Left renal pelvis (tissue), 4 donors: Measurements from ENCODE around the gene PDGFD. TPM values are rescaled to one million over a fixed set of nuclear protein-coding genes. Genes with fewer than 3 reads are reported as not detected.
A peak's percentile ranks its signal among the peaks of the same experiment; 100 is the strongest.

ENCODE experiments used
- DNase-seq, 4 donors: peaks; one replicate each; pipeline ENCODE4 v3.0.0-alpha.2; 2013; ENCODE audit warnings: low read depth in 4 of 4, low spot score in 3 of 4
- polyA plus RNA-seq, 4 donors: library from polyadenylated mRNA; unstranded; fragments of 120-200 nt; gene quantifications; one replicate each; pipeline ENCODE4 v1.2.1, GENCODE V29; 2013; ENCODE audit not compliant: insufficient read length in 4 of 4

Gene PDGFD
- polyA plus RNA-seq, 4 donors = 20.7 to 84.9 (median 36.6) TPM

GRCh38 chr11:103964390-103964789 lies 199.6 kb downstream of the PDGFD start:
- no peak for DNase-seq

GRCh38 chr11:103963648-103964047 lies 200.3 kb downstream of the PDGFD start:
- DNase-seq = no peak

- no peak for DNase-seq
Measured at GRCh38 chr11:103961010-103961409, 202.9 kb downstream of the PDGFD start.

DNA sequence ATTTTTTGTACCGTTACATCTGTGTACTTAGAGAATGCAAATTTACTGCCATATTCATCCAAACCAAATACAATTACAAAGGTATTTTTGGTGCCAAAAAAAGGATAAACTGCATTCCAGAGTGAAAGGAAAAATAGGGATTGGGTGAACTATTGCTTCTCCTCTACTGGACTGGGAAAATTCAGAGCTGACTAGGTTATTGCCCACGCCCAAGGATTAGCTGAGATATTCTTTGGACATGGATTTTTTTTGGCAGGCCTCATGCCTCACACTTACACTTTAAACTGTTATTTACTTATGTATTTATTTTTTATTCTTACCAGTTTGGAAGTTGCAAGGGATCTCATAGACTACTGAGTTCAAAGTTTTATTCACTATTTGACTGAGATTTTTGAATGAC lies 203.8 kb downstream of the PDGFD start:
- DNase-seq = no peak

DNA sequence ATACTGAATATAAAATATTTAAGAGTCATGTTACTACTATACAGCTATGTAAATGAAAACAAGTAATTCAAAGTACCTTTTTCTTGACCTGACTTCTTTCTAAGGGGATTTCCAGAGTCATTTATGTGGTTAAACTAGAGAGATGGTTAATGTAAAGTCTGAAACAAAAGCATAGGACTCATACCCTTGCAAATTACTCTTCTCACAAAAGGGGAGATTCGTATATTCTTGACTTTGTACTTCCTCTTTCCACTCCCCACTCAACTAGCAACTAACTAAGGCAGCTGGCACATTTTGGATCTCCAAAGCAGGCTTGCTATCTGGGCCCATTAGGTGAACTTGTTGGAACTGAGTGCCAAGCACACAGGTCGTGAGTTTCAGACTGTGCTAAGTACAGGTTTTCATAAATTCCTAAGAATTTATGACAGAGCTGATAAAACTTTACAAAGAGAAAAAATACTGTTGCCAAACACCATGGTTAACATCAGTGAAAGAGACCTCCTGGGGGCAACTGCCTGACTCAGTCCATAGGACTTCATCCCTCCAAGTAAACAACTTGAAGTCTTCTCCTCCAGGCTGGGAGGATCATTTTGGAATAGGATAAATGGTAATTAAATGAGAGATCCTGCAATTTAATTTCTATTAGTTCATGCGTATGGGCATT lies 204.5 kb downstream of the PDGFD start:
- DNase-seq = no peak

GRCh38 chr11:103958475-103959215 lies 205.3 kb downstream of the PDGFD start:
- no peak for DNase-seq

DNA sequence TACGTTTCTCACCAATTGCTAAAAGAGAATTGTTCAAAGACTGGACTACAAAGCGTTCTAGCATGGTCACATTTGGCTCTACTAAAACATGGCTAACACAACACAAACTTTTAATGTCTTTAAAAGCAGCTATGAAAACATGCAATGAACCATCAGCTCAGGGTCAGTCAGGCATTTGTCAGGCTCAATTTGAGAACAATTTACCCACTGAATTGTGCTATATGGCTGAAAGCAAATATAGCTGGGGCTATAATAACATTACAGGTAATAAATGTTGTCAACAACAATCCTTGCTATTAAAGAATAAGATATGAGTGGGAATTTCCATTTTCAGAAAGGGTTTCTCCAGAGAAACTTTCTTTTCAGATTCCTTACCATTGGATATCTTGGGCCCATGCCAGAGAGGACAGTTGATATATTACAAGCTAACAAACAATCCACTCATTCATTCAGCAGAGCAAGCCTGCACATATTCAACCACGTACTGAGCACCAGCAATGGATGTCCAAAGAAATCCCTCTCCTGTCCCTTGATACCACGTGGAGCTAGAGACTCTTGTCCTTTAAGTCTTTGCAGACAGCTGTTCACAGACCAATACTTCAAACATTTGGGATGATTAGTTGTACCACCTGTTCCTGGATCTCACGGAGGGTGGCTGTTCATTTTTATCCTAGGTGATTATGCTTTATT lies 210.0 kb downstream of the PDGFD start:
- DNase-seq = peak in 1 of 4 donors; percentile 15

DNA sequence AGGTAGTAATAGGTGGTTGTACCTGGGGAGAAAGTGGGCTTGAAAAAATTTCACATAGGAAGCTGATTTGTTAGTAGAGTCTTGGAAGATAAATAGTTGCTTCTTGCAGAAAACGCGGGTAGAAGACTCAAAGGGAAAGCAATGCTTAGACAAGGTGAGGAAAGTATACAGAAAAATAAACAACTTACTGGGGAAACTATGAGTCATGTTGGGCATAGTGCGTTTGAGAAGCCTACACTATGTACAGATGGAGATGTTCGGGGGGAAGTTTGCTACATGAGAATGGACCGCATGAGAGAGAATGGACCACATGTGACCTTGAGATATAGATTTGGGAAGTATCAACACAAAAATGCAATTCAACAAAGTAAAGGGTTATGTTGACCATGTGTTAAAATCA lies 214.2 kb downstream of the PDGFD start:
- DNase-seq = no peak

DNA sequence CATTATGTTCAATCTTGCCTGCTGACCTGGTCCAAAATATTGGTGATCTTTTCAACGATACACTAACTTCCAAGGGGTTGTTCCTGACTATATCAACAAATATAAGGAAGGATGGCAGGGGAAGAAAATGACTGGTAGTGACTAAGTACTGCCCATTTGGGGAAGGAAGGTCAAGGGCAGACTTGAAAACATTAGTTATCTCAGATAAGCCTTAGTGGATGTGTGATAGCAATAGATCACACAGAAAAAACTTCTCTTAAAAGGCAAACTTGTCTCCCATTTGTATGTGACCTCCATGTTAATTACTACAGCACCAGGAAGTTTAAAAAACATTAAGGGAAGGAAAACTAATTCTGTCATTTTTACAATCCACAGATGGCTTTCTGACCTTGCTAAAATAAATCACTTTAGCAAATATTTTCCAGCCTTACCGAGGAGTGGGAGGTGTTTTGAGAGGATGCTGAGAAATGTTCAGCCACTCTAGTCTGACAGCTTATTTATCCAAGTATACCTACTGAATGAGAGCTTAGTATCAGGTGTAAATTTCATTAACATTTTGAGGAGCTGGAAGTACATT lies 215.7 kb downstream of the PDGFD start:
- DNase-seq = peak in 2 of 4 donors; percentile 24 to 35

- no peak for DNase-seq
Measured at GRCh38 chr11:103947546-103947919, 216.4 kb downstream of the PDGFD start.

GRCh38 chr11:103946793-103947545 lies 217.0 kb downstream of the PDGFD start:
- DNase-seq = no peak

DNA sequence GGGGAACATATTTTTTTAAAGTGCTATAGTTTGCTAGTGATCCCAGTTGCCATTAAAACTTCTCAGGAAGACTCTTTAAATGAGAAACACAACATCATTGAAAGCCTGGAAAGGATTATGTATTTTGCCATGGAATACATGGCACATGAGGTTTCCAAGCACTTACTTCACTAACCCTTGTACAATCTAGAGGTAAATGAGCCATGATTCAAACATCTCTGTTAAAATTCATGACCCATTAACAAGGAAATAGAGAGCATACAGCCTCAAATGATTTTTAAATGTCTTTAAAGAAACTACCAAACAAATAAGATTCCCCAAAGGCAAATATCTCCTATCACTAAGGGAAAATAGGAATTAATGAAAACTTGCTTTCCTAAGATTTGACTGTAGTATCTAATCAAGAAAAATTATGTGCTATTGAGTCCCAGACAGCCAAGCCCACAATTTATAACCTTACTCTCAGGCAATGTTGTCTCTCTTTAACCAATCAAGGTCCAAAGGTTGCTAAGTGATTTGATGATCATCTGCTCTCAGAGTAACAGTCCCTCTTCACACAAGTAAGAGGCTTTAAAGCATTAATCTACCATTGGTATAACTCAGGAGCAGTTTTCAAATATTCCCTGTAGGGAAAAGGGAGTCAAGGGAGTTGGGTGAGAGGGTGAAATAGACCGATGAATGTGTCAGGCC lies 219.6 kb downstream of the PDGFD start:
- no peak for DNase-seq

GRCh38 chr11:103942646-103943045 lies 221.3 kb downstream of the PDGFD start:
- no peak for DNase-seq

DNA sequence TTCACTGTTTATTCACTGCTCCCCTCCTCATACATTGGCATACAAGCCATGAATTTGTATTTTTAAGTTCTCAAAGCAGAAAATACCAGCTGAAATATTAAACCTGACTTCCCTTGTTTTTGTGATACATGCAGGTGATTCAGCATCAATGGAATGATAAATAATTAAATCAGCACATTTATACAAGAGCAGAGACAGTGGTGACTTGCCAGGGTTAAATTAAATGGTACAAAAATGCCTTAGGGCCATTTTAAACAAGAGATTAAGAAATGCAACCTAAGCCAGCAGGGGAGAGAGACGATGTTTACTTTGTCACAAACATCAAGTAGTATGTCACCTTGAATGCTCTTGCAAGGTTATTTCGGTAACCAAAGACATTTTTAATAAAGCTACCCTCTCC lies 223.4 kb downstream of the PDGFD start:
- DNase-seq = no peak

DNA sequence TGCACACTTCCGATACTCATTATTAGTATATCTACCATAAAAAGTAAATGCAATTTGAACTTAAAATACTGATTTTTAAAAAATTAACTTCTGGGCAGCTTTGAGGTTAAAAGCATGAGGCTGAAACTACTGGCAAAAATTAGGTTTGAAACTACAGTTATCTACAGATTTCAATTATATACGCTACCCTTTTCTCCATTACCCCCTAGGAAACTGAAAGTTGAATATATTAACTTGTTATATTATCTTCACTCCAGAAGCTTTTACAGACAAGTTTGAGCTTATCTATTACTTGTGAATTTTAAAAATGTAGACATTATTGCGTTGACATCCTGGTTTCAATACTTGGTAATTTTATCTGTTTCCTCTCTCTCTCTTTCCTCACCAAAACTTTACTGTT lies 224.3 kb downstream of the PDGFD start:
- no peak for DNase-seq

GRCh38 chr11:103936059-103936458 lies 227.9 kb downstream of the PDGFD start:
- DNase-seq = no peak

GRCh38 chr11:103935219-103935618 lies 228.7 kb downstream of the PDGFD start:
- DNase-seq = no peak

- no peak for DNase-seq
Measured at GRCh38 chr11:103929170-103929903, 234.6 kb downstream of the PDGFD start.

DNA sequence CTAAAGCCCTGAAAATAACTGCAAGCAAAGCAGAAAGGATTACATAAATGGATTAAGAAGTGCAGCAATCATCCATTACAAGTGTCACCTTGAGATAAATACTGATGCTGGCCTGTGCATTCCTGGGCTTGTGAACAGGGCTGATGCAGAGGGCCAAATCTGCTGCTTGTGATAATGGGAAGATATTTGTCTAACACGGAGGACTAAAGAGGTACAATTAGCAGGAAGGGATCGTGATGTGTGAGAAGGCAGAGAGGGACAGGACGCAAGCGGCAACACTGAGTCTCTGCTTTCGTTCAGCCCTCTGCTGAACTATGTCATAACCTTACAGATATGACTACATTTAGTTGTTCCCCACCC lies 235.2 kb downstream of the PDGFD start:
- DNase-seq = no peak
